HFFc6 (cell line): Measurements from ENCODE around the gene OR10P1. TPM values are rescaled to one million over a fixed set of nuclear protein-coding genes. Genes with fewer than 3 reads are reported as not detected.
A peak's percentile ranks its signal among the peaks of the same experiment; 100 is the strongest.

Experiments used
- DNase-seq: peaks from one replicate; pipeline ENCODE4 v3.0.0-alpha.2; 2018
- H3K27ac Mint-ChIP-seq: 2 replicates; pipeline ENCODE4 v1.8.0; 2020; ENCODE audit warnings: mild to moderate bottlenecking, mixed read lengths
- H3K27me3 Mint-ChIP-seq: 2 replicates; pipeline ENCODE4 v1.8.0; 2021; ENCODE audit warnings: mild to moderate bottlenecking, moderate library complexity, mixed read lengths; ENCODE audit not compliant: insufficient read depth
- H3K36me3 Mint-ChIP-seq: 2 replicates; pipeline ENCODE4 v1.8.0; 2021; ENCODE audit warnings: low read depth, mixed read lengths
- H3K4me1 Mint-ChIP-seq: 2 replicates; pipeline ENCODE4 v1.8.0; 2020; ENCODE audit warnings: low read depth, mixed read lengths
- H3K4me3 Mint-ChIP-seq: 2 replicates; pipeline ENCODE4 v1.8.0; 2020; ENCODE audit warnings: mild to moderate bottlenecking, moderate library complexity, mixed read lengths
- H3K9me3 Mint-ChIP-seq: 2 replicates; pipeline ENCODE4 v1.8.0; 2020; ENCODE audit warnings: mild to moderate bottlenecking, mixed read lengths
- CTCF ChIP-seq: fragments of 200-600 bp; sonication (generic); IDR thresholded peaks from 2 replicates; pipeline ENCODE4 v1.5.0; 2021; ENCODE audit warnings: antibody characterized with exemption, mild to moderate bottlenecking
- total RNA-seq, 6 experiments: library from RNA; stranded (reverse); fragmentation: NEBNext Ultra II Directional; extraction: Animal tissue kit (Norgen Biotek cat#: 25700); gene quantifications; 2 replicates in 1 of 6; 3 replicates in 5 of 6; pipeline ENCODE4 v1.2.3, GENCODE V29; 2021

Gene OR10P1
- total RNA-seq, 6 experiments from 2014 or later: not detected

DNA sequence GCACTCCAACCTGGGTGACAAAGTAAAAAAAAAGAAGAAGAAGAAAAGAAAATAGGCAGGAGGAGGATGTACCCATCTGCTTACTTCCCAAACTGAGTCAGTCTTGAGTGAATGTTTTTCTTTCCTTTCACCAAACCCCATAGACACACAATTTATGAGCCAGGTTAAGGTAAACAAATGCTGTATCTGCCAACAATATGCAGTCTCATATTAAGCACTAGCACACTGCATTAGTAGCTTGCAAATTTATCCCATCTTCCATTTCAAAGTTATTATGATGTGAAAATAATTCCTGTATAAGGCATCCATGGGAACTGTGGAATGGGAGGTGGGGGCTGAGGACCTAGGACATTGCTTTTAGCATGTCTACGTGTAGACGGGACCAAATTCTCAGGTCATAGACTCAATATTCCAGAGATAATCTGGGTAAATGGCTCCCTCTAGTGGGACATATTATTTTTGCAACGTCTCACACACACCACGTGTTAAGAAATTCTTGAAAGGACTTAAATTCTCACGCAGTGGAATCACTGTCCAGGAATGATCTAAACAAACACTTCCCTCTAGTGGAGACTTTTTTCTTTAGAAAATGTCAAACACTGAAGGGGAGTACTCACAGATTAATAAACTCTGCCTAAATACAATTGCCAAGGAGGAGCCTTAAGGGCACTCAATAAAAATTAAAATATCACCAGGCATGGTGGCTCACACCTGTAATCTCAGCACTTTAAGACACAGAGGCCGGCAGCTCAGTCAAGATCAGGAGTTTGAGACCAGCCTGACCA lies 17.1 kb upstream of the OR10P1 start:
- Mint-ChIP-seq H3K4me3 (no peak overlapping the region), H3K36me3 (no peaks in the 10 kb centered on the region), H3K4me1 (peaks cover 10% of the 10 kb centered on the region), H3K9me3 (no peaks in the 10 kb centered on the region; the same call in 1 of the 2 replicates), H3K27me3 (peaks cover 14% of the 10 kb centered on the region), H3K27ac (no peak overlapping the region)
- TF ChIP-seq CTCF: peak; percentile 99
- peak; percentile 92 for DNase-seq

- Mint-ChIP-seq H3K36me3 (no peaks in the 10 kb centered on the region), H3K4me1 (peaks cover 10% of the 10 kb centered on the region), H3K9me3 (no peaks in the 10 kb centered on the region), H3K27ac (no peak overlapping the region), H3K27me3 (peaks cover 22% of the 10 kb centered on the region), H3K4me3 (no peak overlapping the region)
- DNase-seq: no peak
- TF ChIP-seq CTCF: no peak
Observed at GRCh38 chr12:55624056-55624455, 12.6 kb upstream of the OR10P1 start.

DNA sequence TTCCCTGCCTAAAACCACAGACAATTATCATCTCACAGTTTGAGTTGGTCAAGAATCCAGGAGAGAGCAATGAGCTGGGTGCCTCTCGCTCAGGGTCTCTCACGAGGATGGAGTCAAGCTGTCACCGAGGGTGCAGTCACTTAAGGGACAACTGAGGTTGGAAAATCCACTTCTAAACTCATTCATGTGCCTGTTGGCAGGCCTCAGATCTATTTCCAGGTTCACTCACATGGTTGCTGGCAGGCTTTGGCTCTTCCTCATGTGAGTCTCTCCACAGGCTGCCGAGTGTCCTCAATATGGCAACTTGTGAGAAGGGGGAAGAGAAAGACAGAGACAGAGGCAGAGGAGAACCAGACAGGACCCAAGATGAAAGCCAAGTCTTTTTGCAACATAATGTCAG lies 10.5 kb upstream of the OR10P1 start:
- H3K4me1 Mint-ChIP-seq: no peaks in the 10 kb centered on the region
- no peaks in the 10 kb centered on the region for H3K9me3 Mint-ChIP-seq
- peaks cover 23% of the 10 kb centered on the region for H3K27me3 Mint-ChIP-seq
- H3K27ac Mint-ChIP-seq: no peak overlapping the region
- no peak overlapping the region for H3K4me3 Mint-ChIP-seq
- TF ChIP-seq CTCF: no peak
- DNase-seq: no peak
- H3K36me3 Mint-ChIP-seq: no peaks in the 10 kb centered on the region

- peaks cover 34% of the 10 kb centered on the region for H3K27me3 Mint-ChIP-seq
Observed at GRCh38 chr12:55629058-55629841, 7.4 kb upstream of the OR10P1 start.

DNA sequence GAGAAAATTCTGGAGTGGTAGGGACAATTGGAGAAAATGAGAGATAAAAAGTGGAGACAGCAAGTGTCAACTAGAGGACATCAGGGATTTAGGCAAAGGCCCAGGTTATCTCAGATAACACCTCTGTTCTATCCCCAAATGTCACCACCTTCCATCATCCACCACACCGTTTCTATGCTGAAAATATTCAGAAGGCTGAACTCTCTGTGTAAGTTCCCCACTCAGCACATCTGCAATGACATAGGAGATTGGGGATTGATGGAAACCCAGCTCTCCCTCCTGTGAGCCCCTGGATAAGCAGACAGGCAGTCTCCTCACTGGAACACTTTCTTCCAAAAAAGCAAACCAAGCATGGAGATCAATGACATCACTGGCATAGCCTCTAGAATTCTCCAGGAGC lies 5.6 kb upstream of the OR10P1 start:
- Mint-ChIP-seq H3K9me3 (no peaks in the 10 kb centered on the region), H3K27ac (no peak overlapping the region), H3K4me1 (no peaks in the 10 kb centered on the region), H3K4me3 (no peak overlapping the region), H3K27me3 (peaks cover 36% of the 10 kb centered on the region), H3K36me3 (no peaks in the 10 kb centered on the region)
- TF ChIP-seq CTCF: no peak
- DNase-seq: no peak

More at GRCh38 chr12:55629058-55629841, 7.4 kb upstream of the OR10P1 start:
- Mint-ChIP-seq H3K4me3 (no peak overlapping the region), H3K4me1 (no peaks in the 10 kb centered on the region), H3K27ac (no peak overlapping the region), H3K9me3 (no peaks in the 10 kb centered on the region), H3K36me3 (no peaks in the 10 kb centered on the region)
- TF ChIP-seq CTCF: no peak
- no peak for DNase-seq
